Psoas muscle (tissue), 8 donors: ENCODE results near the gene C5. TPM values are rescaled to one million over a fixed set of nuclear protein-coding genes. Genes with fewer than 3 reads are reported as not detected.
A peak's percentile ranks its signal among the peaks of the same experiment; 100 is the strongest.

ENCODE experiments used
- ATAC-seq, 4 donors: fragments of 200-7000 bp; cut with Tn5 transposase; one replicate each; pipeline ENCODE4 v1.9.1; 2020; ENCODE audit warnings: moderate library complexity in 3 of 4, mild to moderate bottlenecking in 2 of 4
- DNase-seq, 2 donors: peaks; one replicate each; pipeline ENCODE4 v3.0.0-alpha.2; 2020
- H3K27ac ChIP-seq: fragments of 200-600 bp; one replicate; pipeline ENCODE4 v1.8.0; 2022
- H3K27me3 ChIP-seq, 3 donors: fragments of 200-600 bp in 1 of 3; one replicate each; pipeline versions ENCODE4 v1.6.1 to v1.8.0; 2013 to 2022; ENCODE audit warnings: low read length in 2 of 3, mild to moderate bottlenecking in 2 of 3, moderate library complexity in 1 of 3; ENCODE audit not compliant: insufficient read depth in 3 of 3
- H3K36me3 ChIP-seq, 2 donors: fragments of 200-600 bp in 1 of 2; one replicate each; pipeline versions ENCODE4 v1.6.1 to v1.8.0; 2013 to 2022; ENCODE audit warnings: low read depth in 1 of 2, mild to moderate bottlenecking in 1 of 2, moderate library complexity in 1 of 2; ENCODE audit not compliant: insufficient read depth in 1 of 2
- H3K4me1 ChIP-seq: fragments of 200-600 bp; one replicate; pipeline ENCODE4 v1.8.0; 2022
- H3K4me3 ChIP-seq: fragments of 200-600 bp; one replicate; pipeline ENCODE4 v1.8.0; 2022; ENCODE audit warnings: mild to moderate bottlenecking
- H3K9me3 ChIP-seq: fragments of 200-600 bp; one replicate; pipeline ENCODE4 v1.8.0; 2022
- WGBS, 3 donors: extraction: QIAGEN DNeasy Blood & Tissue Kit; methylation state at CpG; one replicate each; pipeline versions ENCODE4 v1.1.6 to v1.1.7; 2013; 5-methylcytosine and 5-hydroxymethylcytosine counted together
- intact Hi-C, 2 donors: fragments of 100-400 bp; cut with DNase I; formaldehyde crosslinking; loops; one replicate each; pipeline versions ENCODE4 v1.11.0 to v1.14.2; 2022
- polyA plus RNA-seq, 3 donors: library from polyadenylated mRNA; stranded (reverse); fragments of 200-250 nt; gene quantifications; one replicate each; pipeline ENCODE4 v1.2.3, GENCODE V29; 2013
- total RNA-seq, 4 donors: library from RNA; stranded (reverse); fragmentation: NEBNext Ultra II Directional in 2 of 4; extraction: Animal tissue kit (Norgen Biotek cat#: 25700) in 2 of 4; gene quantifications; one replicate each; pipeline versions ENCODE4 v1.2.1 to v1.2.4, GENCODE V29; 2021 to 2023
- TF ChIP-seq, protein P1 (sequence below): fragments of 200-600 bp; IDR thresholded peaks from one replicate; pipeline ENCODE4 v1.8.0; 2022; ENCODE audit warnings: antibody characterized with exemption
- donor health status: healthy with polysubstance abuse.
- donor health status: DM: no; HTN: no; CAD: no; lungs with moderate emphysema.
- donor health status: Bipolar disorder and iron deficiency.
- donor health status: healthy.
- donor health status: DM: yes; HTN: yes; CAD: no.
- donor health status: DM: no; HTN: no; CAD: no.
- donor health status: DM: no; HTN: no; CAD: no.
- donor health status: DM: yes; HTN: yes; CAD: no.

C5 gene
- total and polyA plus RNA-seq, 7 donors = 0.13 to 1.1 (median 0.39) TPM

GRCh38 chr9:120966013-120966369, 84.1 kb downstream of the C5 start:
- Histone ChIP-seq H3K27me3 (no peaks in the 10 kb centered on the region), H3K4me3 (no peak overlapping the region), H3K4me1 (no peaks in the 10 kb centered on the region), H3K36me3 (no peaks in the 10 kb centered on the region), H3K27ac (no peak overlapping the region), H3K9me3 (no peaks in the 10 kb centered on the region)
- WGBS, 3 donors = 67 to 76% (median 71%) methylated on average over 3 of the region's 3 CpGs
- TF ChIP-seq, protein P1, sequence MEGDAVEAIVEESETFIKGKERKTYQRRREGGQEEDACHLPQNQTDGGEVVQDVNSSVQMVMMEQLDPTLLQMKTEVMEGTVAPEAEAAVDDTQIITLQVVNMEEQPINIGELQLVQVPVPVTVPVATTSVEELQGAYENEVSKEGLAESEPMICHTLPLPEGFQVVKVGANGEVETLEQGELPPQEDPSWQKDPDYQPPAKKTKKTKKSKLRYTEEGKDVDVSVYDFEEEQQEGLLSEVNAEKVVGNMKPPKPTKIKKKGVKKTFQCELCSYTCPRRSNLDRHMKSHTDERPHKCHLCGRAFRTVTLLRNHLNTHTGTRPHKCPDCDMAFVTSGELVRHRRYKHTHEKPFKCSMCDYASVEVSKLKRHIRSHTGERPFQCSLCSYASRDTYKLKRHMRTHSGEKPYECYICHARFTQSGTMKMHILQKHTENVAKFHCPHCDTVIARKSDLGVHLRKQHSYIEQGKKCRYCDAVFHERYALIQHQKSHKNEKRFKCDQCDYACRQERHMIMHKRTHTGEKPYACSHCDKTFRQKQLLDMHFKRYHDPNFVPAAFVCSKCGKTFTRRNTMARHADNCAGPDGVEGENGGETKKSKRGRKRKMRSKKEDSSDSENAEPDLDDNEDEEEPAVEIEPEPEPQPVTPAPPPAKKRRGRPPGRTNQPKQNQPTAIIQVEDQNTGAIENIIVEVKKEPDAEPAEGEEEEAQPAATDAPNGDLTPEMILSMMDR = no peak
- intact Hi-C loops = no loop called here
- DNase-seq (no peak), ATAC-seq (peak in 1 of 4 donors; percentile 48)

DNA sequence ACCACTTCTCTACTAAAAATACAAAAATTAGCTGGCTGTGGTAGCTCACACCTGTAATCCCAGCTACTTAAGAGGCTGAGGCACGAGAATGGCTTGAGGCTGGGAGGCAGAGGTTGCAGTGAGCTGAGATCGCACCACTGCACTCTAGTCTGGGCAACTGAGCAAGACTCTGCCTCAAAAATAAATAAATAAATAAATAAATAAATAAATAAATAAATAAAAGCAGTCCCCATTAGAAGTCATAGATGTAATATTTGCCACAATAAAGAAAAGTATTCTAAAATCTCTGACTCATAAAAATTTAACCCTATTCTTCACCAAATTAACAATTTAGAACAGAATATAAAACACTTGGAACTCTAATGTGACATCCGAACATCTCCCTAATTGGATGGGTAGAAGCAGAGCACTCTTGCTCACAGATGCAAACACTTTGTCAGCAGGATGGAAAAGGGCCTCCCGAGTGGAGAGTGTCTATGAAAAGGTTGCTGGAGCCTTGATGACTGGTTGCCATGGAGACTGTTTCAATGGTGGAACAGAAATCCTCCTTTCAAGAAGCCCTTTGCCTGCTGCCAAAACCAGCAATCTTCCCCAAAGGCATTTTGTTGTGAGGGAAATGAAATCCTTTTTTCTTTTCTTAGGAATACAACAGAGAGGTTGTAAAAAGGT, 84.6 kb downstream of the C5 start:
- no peaks in the 10 kb centered on the region for H3K27me3 ChIP-seq
- ATAC-seq (peak in 1 of 4 donors; percentile 49), DNase-seq (peak in 1 of 2 donors; percentile 16)
- H3K4me1 ChIP-seq = no peaks in the 10 kb centered on the region
- intact Hi-C loops = no loop called here
- H3K36me3 ChIP-seq = no peaks in the 10 kb centered on the region
- TF ChIP-seq, protein P1 = no peak
- H3K4me3 ChIP-seq = no peak overlapping the region
- H3K9me3 ChIP-seq = no peaks in the 10 kb centered on the region
- no peak overlapping the region for H3K27ac ChIP-seq
- WGBS, 3 donors = 76 to 80% (median 78%) methylated on average over 4 of the region's 4 CpGs

GRCh38 chr9:120961936-120962335, 88.1 kb downstream of the C5 start:
- H3K4me1 ChIP-seq = no peaks in the 10 kb centered on the region
- H3K4me3 ChIP-seq = no peak overlapping the region
- H3K27ac ChIP-seq = no peak overlapping the region
- peaks cover 0 to 2% (median 0%) of the 10 kb centered on the region in 3 donors for H3K27me3 ChIP-seq
- intact Hi-C loops = no loop called here
- H3K9me3 ChIP-seq = no peaks in the 10 kb centered on the region
- TF ChIP-seq, protein P1 = no peak
- no peak for DNase-seq
- H3K36me3 ChIP-seq = no peaks in the 10 kb centered on the region
- WGBS, 3 donors = 96 to 98% (median 96%) methylated on average over 3 of the region's 3 CpGs
- no peak for ATAC-seq

- H3K27me3 ChIP-seq = peaks cover 0 to 2% (median 0%) of the 10 kb centered on the region in 3 donors
- intact Hi-C loops = no loop called here
- WGBS, 3 donors = 79 to 86% (median 80%) methylated on average over 1 of the region's 1 CpG
These were observed 90.1 kb downstream of the C5 start for GRCh38 chr9:120960001-120960400.

More at GRCh38 chr9:120960001-120960400, 90.1 kb downstream of the C5 start:
- ATAC-seq (no peak), DNase-seq (no peak)
- Histone ChIP-seq H3K36me3 (no peaks in the 10 kb centered on the region), H3K27ac (no peak overlapping the region), H3K4me1 (no peaks in the 10 kb centered on the region), H3K4me3 (no peak overlapping the region), H3K9me3 (no peaks in the 10 kb centered on the region)
- TF ChIP-seq, protein P1 = no peak
